Measurements from ENCODE around the gene LBX2.
A peak's percentile ranks its signal among the peaks of the same experiment; 100 is the strongest.

Gene LBX2

DNA sequence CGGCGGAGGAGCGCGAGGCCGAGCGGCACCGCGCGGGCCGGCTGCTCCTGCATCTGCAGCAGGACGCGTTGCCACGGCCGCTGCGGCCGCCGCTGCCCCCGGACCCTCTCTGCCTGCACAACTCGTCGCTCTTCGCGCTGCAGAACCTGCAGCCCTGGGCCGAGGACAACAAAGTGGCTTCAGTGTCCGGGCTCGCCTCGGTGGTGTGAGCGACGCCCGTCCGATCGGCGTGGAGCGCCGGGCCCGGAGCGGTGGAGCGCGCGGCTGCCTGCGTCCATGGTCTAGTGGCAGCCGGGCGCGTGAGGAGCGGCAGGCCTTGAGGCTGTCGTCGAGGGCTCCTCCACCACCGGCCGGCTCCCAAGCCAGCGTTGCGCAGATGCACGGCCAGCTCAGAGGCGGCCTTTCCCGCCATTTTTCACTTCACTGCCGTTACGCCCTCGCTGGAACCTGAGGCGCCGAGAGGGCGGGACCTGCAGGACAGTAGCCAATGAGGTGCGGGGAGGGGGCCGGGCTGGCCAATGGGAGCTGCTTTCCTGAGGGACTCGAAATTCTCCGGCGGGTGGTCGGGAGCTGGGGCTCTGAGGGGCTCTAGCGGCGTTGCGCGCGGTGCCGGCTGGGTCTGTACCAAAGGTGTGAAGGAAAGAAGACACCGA is 16.7 kb upstream of the LBX2 start:
- H3K4me1 Mint-ChIP-seq (ENCODE audit: low read depth) = peaks cover 33% of the 10 kb centered on the region
- H3K36me3 Mint-ChIP-seq (ENCODE audit: low read depth) = no peaks in the 10 kb centered on the region
- peaks cover 94% of the 10 kb centered on the region for H3K27me3 Mint-ChIP-seq
- H3K27ac Mint-ChIP-seq = no peak overlapping the region
- intact Hi-C loops (cut with micrococcal nuclease) = no loop called here
- H3K9me3 Mint-ChIP-seq = no peaks in the 10 kb centered on the region
- H3K4me3 Mint-ChIP-seq = peak overlapping the region; percentile 72

DNA sequence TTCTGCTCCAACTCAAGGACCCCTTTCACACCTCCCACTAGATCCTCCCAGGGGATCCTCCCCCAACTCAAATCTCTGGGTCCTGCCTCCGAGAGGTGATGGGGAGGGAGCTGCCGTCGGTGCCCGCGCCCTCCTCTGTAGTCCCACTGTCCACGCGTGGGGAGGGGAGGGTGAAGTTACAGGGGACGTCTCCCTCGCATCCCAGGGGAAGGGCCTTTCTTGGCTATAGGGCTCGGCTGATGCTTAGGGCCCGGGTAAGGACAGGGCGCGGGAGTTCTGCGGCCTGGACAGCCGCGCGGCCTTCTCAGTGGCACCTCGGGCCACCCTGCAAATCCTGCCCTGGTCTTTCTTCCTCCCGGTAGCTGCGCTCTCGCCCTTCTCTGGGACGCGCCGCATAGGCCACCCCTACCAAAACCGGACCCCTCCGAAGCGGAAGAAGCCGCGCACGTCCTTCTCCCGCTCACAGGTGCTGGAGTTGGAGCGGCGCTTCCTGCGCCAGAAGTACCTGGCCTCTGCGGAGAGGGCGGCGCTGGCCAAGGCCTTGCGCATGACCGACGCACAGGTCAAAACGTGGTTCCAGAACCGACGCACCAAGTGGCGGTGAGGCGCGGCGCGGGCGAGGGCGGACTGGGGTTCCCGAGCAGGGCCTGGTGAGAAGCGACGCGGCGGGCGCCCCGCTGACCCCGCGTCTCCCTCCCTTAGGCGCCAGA is 16.0 kb upstream of the LBX2 start:
- no peaks in the 10 kb centered on the region for H3K9me3 Mint-ChIP-seq

DNA sequence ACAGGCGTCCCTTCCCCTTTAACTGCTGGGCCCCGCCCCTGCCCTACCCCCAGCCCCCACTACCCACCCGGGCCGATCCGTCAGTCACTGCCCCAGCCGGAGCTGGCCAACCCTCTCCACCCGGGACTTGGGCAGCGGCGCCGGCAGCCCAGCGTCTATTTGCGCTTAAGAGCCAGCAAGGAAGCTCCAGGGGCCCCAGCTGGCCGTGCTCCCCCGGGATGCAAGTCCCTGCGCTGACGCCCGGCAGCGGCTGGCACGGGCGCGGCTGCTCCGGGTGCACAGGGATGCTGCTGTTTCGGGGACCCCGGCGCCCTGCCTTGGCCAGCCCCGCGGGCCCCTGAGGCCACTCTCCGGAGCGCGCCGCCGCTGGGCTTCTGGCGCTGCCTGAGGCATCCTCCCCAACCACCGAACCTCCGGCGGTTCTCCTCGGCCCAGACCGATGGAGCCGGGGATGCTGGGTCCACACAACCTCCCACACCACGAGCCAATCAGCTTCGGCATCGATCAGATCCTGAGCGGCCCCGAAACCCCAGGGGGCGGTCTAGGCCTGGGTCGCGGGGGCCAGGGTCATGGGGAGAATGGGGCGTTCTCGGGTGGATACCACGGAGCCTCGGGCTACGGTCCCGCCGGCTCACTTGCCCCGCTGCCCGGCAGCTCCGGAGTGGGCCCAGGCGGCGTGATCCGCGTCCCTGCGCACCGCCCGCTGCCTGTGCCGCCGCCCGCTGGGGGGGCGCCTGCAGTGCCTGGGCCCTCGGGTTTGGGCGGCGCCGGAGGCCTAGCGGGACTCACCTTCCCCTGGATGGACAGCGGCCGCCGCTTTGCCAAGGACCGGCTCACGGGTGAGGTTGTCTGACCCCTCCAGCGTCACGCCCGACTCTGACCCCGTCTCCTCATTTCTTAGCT is 15.2 kb upstream of the LBX2 start, which contains the start of gene TLX2:
TSS of gene TLX2 (plus strand) at position 83 of the 903 bp plus-strand sequence. CDS start at position 440, 357 bp downstream.
- H3K4me3 Mint-ChIP-seq = peak within 1 kb of the TSS; percentile 72
- intact Hi-C loops (cut with micrococcal nuclease) = no loop called here
- H3K27me3 Mint-ChIP-seq = peaks cover 95% of the 10 kb centered on the region
- H3K27ac Mint-ChIP-seq = no peak within 1 kb of the TSS
- peaks cover 33% of the 10 kb centered on the region for H3K4me1 Mint-ChIP-seq (ENCODE audit: low read depth)
- no peaks in the 10 kb centered on the region for H3K9me3 Mint-ChIP-seq
- H3K36me3 Mint-ChIP-seq (ENCODE audit: low read depth) = no peaks in the 10 kb centered on the region

More for the DNA sequence above, 16.0 kb upstream of the LBX2 start:
- peak overlapping the region; percentile 72 for H3K4me3 Mint-ChIP-seq
- H3K4me1 Mint-ChIP-seq (ENCODE audit: low read depth) = peaks cover 33% of the 10 kb centered on the region
- H3K27me3 Mint-ChIP-seq = peaks cover 95% of the 10 kb centered on the region
- intact Hi-C loops (cut with micrococcal nuclease) = no loop called here
- H3K36me3 Mint-ChIP-seq (ENCODE audit: low read depth) = no peaks in the 10 kb centered on the region
- H3K27ac Mint-ChIP-seq = no peak overlapping the region

DNA sequence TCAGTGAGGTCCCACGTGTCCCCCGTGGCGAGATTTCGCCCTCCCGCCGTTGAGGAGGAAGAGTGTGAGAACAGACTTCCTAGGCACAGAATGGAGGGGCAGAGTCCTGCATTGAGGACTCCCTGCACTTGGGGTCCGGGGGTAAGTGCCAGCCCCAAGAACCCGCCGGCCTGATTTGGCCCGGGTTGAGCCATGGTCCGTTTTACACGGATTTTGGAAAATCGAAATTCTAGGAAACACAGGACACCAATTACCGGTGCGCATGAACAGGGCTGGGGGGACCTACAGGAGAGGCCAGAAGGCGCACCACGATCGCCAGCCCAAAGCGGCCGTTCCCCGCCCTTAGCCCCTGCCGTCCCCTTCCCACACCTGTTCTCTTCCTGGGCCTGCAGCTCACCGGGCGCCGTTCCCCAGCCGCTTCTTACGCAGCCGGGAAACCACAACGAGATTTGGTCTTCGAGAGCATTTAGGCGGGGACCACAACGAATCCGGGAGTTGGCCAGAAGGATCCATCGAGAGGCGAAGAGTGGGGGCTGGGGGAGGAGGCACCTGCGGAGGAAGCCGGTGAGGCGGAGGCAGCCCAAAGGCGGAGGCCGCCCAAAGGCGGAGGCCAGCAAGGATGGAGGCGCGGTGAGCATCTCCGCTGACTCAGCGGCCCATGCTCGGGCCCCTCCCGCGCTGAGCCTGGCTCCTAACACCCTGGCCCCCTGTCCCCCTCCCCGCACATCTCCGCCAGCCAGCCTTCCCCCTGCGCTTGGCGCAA is 14.4 kb upstream of the LBX2 start:
- peaks cover 33% of the 10 kb centered on the region for H3K4me1 Mint-ChIP-seq (ENCODE audit: low read depth)
- no peak overlapping the region for H3K27ac Mint-ChIP-seq
- intact Hi-C loops (cut with micrococcal nuclease) = no loop called here
- no peaks in the 10 kb centered on the region for H3K9me3 Mint-ChIP-seq
- no peak overlapping the region for H3K4me3 Mint-ChIP-seq
- peaks cover 90% of the 10 kb centered on the region for H3K27me3 Mint-ChIP-seq
- H3K36me3 Mint-ChIP-seq (ENCODE audit: low read depth) = no peaks in the 10 kb centered on the region

DNA sequence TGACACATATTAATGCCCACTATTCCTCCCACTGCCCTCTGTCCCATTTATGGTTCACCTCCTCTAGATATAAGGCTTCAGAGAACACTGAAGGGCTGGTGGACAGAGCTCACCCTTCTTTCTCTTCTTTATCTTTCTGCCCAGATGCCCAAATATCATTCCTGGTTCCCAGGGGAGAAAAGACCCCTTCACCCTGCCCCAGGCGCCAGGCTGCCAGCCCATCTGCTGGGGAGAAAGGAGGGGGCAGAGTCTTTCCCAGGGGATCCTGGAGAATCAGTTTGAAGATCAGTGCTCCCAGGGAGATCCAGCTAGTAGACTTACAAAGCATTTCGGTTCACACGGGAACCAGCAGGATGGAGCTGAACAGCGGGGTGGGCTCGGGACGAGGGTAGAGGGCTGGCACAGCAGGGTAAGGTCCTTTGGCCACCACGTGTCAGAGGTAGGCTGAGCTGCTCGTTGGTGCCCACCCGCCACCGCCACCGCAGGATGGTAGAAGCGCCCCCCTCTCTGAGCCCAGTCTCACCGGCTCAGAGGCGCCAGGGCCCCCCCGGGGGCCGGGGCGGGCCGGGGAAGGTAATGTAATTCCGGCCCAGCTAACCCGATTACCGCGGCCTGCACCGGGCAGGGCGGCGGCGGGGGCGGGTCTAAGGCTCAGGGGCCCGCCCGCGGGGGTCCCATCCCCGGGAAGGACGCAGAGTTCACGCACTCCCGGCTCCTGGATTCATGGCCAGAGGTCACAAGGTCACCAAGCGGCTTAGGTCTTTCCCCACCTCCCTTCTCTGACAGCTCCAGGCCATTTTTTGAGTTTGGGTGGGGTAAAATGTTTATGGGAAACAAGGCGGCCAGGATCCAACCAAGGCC is 13.6 kb upstream of the LBX2 start:
- peaks cover 90% of the 10 kb centered on the region for H3K27me3 Mint-ChIP-seq
- H3K4me1 Mint-ChIP-seq (ENCODE audit: low read depth) = peaks cover 40% of the 10 kb centered on the region
- no peak overlapping the region for H3K4me3 Mint-ChIP-seq
- H3K27ac Mint-ChIP-seq = no peak overlapping the region
- H3K36me3 Mint-ChIP-seq (ENCODE audit: low read depth) = peaks cover under 1% of the 10 kb centered on the region
- intact Hi-C loops (cut with micrococcal nuclease) = no loop called here
- H3K9me3 Mint-ChIP-seq = no peaks in the 10 kb centered on the region

DNA sequence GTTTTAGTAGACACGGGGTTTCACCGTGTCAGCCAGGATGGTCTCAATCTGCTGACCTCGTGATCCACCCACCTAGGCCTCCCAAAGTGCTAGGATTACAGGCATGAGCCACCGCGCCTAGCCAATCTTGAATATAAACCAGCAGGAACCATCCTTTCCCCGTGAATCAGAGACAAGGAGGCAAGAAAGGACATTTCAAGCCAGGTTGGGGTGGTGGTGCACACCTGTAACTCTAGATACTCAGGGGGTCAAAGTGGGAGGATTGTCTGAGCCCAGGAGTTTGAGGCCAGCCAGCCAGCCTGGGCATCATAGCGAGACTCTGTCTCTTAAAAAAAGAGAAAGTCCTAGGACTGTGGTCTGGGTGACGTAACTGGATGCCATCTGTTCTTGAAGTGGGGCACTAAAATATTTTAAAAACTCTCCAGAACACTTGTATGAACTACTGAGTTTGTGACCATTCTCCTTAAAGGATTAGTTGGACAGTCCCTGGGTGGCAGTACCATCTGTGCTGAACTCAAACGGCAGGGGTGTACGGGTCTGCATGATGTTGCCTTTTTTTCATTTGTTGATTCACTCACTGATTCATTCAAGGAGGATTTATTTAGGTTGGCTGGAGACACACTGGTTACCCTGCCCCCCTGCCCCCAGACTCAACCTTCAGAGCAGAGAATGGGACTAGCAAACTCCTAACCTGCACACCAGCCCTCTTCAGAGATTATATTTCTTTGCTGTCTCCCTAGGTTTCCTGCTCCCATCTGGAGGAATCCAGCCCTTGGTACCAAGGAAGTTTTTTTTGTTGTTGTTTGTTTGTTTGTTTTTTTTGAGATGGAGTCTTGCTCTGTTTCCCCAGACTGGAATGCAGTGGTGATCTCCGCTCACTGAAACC is 11.9 kb upstream of the LBX2 start:
- no peaks in the 10 kb centered on the region for H3K9me3 Mint-ChIP-seq
- H3K4me3 Mint-ChIP-seq = no peak overlapping the region
- intact Hi-C loops (cut with micrococcal nuclease) = no loop called here
- peaks cover 36% of the 10 kb centered on the region for H3K4me1 Mint-ChIP-seq (ENCODE audit: low read depth)
- no peak overlapping the region for H3K27ac Mint-ChIP-seq
- peaks cover 75% of the 10 kb centered on the region for H3K27me3 Mint-ChIP-seq
- H3K36me3 Mint-ChIP-seq (ENCODE audit: low read depth) = peaks cover 17% of the 10 kb centered on the region

DNA sequence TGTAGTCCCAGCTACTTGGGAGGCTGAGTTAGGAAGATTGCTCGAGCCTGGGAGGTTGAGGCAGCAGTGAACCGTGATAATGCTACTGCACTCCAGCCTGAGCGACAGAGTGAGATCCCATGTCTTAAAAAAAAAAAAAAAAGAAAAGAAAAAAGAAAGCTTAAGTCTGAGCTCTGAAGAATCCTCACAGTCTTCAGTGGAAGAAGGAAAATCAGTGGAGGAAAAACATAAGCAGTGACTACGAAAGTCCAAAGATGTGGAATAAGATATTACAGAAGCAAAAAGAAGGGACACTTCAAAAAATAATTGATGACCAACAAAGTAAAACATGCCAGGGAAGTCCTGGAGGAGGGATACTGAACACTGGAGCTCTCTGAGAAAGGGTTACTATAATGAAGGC is 10.9 kb upstream of the LBX2 start:
- Mint-ChIP-seq H3K9me3 (no peaks in the 10 kb centered on the region), H3K4me3 (no peak overlapping the region), H3K36me3 (ENCODE audit: low read depth) (peaks cover 26% of the 10 kb centered on the region), H3K4me1 (ENCODE audit: low read depth) (peaks cover 36% of the 10 kb centered on the region), H3K27ac (no peak overlapping the region), H3K27me3 (peaks cover 66% of the 10 kb centered on the region)
- intact Hi-C loops (cut with micrococcal nuclease) = no loop called here

DNA sequence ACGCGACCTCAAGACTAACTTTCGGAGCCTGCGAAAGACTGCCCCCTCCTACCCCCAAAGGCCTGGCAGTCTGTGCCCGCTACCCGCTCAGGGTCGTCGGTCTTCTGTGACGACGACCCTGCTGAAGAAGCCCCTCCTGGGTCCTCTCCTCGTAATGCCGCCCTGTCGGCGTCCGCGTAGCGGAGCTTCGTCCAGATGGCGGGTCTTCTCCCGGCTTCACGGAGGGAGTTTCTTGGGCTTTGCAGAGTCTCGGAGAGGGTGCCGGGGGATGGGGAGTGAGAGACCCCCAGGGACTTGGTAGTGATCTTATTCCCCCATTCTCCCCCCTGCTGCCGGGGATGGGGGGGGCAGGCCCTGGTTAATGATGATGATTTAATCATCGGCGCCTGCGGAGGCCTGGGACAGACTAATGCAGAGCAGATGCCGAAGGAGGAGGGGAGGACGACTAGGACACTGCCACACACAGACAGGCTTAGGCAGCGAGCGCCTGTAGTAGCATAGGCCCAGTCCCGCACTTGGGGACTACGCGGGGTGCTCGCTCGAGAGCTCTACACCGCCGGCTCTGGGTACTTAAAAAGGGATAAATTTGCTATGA is 8.6 kb upstream of the LBX2 start:
- Mint-ChIP-seq H3K27me3 (peaks cover 47% of the 10 kb centered on the region), H3K9me3 (no peaks in the 10 kb centered on the region), H3K27ac (peak overlapping the region; percentile 95), H3K36me3 (ENCODE audit: low read depth) (peaks cover 49% of the 10 kb centered on the region), H3K4me1 (ENCODE audit: low read depth) (peaks cover 50% of the 10 kb centered on the region), H3K4me3 (peak overlapping the region; percentile 89)
- intact Hi-C loops (cut with micrococcal nuclease) = loop anchor here (1.0 to 2.0 kb wide), 2 partner anchors 21 to 53 kb away; partner anchors contain the start of genes AUP1, HTRA2 and INO80B

DNA sequence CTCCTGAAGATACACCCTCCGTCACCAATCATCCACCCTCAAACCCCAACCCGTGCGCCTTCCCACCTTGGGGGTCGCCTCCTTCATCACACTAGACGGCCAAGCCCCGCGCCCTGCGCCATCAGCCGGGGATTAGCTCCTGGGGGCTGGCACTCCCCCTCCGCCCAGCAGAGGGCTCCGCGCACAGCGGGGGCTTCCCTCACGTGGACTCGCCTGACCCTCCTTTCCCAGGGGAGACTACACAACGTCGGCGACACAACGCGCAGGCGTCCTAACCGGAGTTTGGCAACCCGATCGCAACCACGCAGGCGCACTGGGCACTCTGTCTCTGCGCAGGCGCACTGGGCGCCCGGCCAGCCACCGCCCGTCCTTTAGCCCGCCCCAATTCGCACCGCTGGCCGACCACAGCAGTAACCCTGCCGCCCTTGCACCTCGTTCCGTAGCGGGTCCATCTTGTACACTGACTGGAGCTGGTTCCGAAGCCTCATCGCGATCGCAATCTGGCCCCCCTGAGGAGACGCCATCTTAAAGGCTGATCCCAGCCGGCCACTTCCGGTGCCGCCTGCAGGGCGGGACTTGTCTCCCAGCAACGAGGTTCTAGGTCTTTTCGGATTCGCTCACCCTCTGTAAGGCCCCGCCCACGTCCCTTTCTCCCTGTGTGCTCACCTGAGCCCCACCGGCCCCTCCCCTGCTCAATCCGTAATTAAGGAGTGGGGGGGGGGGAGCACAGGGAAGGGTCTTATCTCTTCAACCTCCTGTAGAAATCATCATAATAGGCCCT is 7.9 kb upstream of the LBX2 start, which contains the start of gene PCGF1:
TSS of gene PCGF1 (minus strand) at position 551 of the 781 bp plus-strand sequence. CDS start at position 524, 27 bp downstream.
- Mint-ChIP-seq H3K27me3 (peaks cover 42% of the 10 kb centered on the region), H3K4me3 (peak within 1 kb of the TSS; percentile 89), H3K27ac (peak within 1 kb of the TSS; percentile 95), H3K36me3 (ENCODE audit: low read depth) (peaks cover 55% of the 10 kb centered on the region), H3K9me3 (no peaks in the 10 kb centered on the region), H3K4me1 (ENCODE audit: low read depth) (peaks cover 55% of the 10 kb centered on the region)
- intact Hi-C loops (cut with micrococcal nuclease) = loop anchor here (1.0 to 2.0 kb wide), 2 partner anchors 22 to 53 kb away; partner anchors contain the start of genes AUP1, HTRA2 and INO80B

DNA sequence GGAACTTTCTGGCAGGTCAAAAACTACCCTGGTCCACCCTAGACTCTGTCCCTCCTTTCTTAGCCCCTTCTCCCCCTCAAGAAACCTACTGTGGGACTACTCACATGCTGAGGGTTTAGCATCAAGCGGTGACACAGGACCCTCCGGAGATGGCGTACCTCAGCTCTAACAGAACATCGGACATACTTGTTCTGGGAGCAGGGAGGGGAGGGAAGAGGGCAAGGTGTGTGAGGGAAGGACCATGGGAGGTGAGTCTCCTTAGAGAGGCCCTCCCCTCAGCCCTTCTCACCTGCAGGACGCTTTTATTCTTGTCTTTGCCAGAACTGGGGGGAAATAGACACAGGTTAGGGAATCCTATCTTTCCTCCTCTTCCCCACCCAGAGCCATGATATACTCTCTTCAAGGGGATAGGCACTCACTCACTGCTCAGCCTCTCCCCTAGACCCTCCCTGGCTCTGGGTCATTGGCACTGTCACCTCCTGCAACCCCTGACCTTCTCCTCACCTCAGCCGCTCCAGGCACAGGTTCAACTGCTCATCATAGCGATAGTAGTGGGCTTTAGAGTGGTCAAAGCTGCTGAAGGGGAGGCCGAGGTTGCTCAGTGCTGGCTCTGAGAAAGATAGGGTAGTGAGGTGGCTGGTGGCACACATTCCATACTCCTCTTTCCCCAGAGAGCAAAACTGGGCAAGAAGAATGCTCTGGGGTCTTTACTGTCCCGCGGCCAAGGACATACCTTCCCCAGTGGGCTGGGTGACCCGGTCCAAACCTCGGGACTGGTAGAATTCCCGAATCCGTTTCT is 6.2 kb upstream of the LBX2 start:
- intact Hi-C loops (cut with micrococcal nuclease) = loop anchor here (2.0 kb wide), 1 partner anchor 51 kb away; the partner anchor contains the start of gene INO80B
- Mint-ChIP-seq H3K9me3 (no peaks in the 10 kb centered on the region), H3K4me1 (ENCODE audit: low read depth) (peaks cover 67% of the 10 kb centered on the region), H3K4me3 (peak overlapping the region; percentile 31), H3K27ac (peak overlapping the region; percentile 94), H3K27me3 (peaks cover 42% of the 10 kb centered on the region), H3K36me3 (ENCODE audit: low read depth) (peaks cover 55% of the 10 kb centered on the region)
